Measurements from ENCODE around the gene DNPH1. TPM values are rescaled to one million over a fixed set of nuclear protein-coding genes. Genes with fewer than 3 reads are reported as not detected.

The DNPH1 gene
- total and polyA plus RNA-seq, 10 of the 15 experiments (the other 5 are each of a cell fraction or from before 2014, with no cell fraction given), result 7.0 to 136 (median 67.7) TPM

DNA sequence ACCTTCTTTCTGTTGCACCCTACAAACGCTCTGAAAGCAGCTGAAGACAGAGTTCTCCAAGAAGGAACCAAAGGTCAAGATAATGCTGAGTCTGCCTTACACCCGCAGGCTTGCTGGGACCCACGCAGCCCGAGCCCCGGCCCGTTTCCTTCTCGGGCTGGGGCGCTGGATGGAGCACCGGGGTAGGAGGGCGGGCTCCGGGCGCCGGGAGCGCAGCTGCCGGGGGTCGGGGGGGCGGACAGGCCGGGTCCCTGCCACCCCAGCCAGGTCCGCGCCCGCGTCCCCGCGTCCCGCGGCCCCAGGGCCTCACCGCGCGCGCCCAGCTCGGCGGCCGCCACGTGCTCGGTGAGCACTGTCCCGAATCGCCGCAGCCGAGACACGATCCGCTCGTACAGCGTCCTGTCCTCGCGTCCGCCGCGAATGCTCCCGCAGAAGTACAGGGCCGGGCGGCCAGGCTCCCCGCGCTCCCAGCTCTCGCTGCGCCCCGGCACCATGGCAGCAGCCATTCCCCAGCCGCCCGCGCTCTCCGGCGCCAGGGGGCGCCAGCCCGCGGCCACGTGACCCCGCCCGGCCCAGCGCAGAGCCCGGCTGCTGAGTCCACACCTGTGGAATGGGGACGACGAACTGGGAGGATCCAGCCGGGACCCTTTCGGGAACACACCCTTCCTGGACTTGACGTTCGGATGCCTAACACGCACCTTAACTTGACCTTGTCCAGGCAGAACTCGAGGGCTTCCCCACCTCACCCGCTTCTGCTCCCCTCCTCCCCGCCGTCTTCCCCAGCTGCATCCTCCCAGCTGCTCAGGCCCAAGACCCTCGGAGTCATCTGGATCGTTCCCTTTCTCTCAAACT lies at the start of gene DNPH1 (continued):
- peak; percentile 89 for TF ChIP-seq ZNF592 (IDR thresholded peaks at IDR 0.05)
- TF ChIP-seq BCL11A (IDR thresholded peaks at IDR 0.05; ENCODE audit: low read depth, low read length), result no peak
- TF ChIP-seq CHD4 (IDR thresholded peaks at IDR 0.05), result no peak
- no peak for TF ChIP-seq CREB1 (IDR thresholded peaks at IDR 0.05; ENCODE audit: low read depth)
- no peak for TF ChIP-seq TCF7 (IDR thresholded peaks at IDR 0.05; ENCODE audit: borderline replicate concordance)
- no peak for TF ChIP-seq SRF (IDR thresholded peaks at IDR 0.05; ENCODE audit: low read depth in 2 of 2, low read length in 2 of 2)
- no peak for TF ChIP-seq ZNF622 (IDR thresholded peaks at IDR 0.05)
- TF ChIP-seq, protein P1, sequence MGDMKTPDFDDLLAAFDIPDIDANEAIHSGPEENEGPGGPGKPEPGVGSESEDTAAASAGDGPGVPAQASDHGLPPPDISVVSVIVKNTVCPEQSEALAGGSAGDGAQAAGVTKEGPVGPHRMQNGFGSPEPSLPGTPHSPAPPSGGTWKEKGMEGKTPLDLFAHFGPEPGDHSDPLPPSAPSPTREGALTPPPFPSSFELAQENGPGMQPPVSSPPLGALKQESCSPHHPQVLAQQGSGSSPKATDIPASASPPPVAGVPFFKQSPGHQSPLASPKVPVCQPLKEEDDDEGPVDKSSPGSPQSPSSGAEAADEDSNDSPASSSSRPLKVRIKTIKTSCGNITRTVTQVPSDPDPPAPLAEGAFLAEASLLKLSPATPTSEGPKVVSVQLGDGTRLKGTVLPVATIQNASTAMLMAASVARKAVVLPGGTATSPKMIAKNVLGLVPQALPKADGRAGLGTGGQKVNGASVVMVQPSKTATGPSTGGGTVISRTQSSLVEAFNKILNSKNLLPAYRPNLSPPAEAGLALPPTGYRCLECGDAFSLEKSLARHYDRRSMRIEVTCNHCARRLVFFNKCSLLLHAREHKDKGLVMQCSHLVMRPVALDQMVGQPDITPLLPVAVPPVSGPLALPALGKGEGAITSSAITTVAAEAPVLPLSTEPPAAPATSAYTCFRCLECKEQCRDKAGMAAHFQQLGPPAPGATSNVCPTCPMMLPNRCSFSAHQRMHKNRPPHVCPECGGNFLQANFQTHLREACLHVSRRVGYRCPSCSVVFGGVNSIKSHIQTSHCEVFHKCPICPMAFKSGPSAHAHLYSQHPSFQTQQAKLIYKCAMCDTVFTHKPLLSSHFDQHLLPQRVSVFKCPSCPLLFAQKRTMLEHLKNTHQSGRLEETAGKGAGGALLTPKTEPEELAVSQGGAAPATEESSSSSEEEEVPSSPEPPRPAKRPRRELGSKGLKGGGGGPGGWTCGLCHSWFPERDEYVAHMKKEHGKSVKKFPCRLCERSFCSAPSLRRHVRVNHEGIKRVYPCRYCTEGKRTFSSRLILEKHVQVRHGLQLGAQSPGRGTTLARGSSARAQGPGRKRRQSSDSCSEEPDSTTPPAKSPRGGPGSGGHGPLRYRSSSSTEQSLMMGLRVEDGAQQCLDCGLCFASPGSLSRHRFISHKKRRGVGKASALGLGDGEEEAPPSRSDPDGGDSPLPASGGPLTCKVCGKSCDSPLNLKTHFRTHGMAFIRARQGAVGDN (IDR thresholded peaks at IDR 0.05), result peak; percentile 93
- no peak; the same call in 1 of the 2 replicates for TF ChIP-seq ZBTB40 (IDR thresholded peaks at IDR 0.05; ENCODE audit: borderline replicate concordance)
- TF ChIP-seq JUND (IDR thresholded peaks at IDR 0.05; ENCODE audit: low read depth, low read length), result no peak
- TF ChIP-seq GABPA (IDR thresholded peaks at IDR 0.05; ENCODE audit: low read depth), result no peak
- no peak for TF ChIP-seq CHD2 (IDR thresholded peaks at IDR 0.05; ENCODE audit: borderline replicate concordance, low read depth, low read length)
- TF ChIP-seq NFYA (IDR thresholded peaks at IDR 0.05; ENCODE audit: borderline replicate concordance, low read depth, low read length), result no peak
- no peak for TF ChIP-seq CBX5 (IDR thresholded peaks at IDR 0.05; ENCODE audit: low read depth)
- TF ChIP-seq ATF3 (IDR thresholded peaks at IDR 0.05; ENCODE audit: borderline replicate concordance, extremely low read depth, low read depth, low read length), result peak; percentile 98
- TF ChIP-seq YY1 (IDR thresholded peaks at IDR 0.05; ENCODE audit: low read depth, low read length), result peak; percentile 97
- TF ChIP-seq ZZZ3 (IDR thresholded peaks at IDR 0.05; ENCODE audit: control insufficient read depth, insufficient read length, low read depth), result no peak
